Measurements from ENCODE around the gene UBE2F.
A peak's percentile ranks its signal among the peaks of the same experiment; 100 is the strongest.
"Not testable (repeated sequence)": the region's sequence is repeated elsewhere in the genome, so short reads cannot be mapped to it uniquely, and the experiment has no call there.

UBE2F gene

GRCh38 chr2:237980751-237981150 is 13.9 kb downstream of the UBE2F start:
- DNase-seq, result peak; percentile 31

- DNase-seq, result not testable (repeated sequence)
Measured at GRCh38 chr2:237981621-237982020, 14.8 kb downstream of the UBE2F start.

GRCh38 chr2:237982039-237982725 is 15.4 kb downstream of the UBE2F start:
- no peak for DNase-seq

- DNase-seq, result no peak
Measured at GRCh38 chr2:237983922-237984321, 17.1 kb downstream of the UBE2F start.

- DNase-seq, result no peak
Measured at GRCh38 chr2:237987268-237987667, 20.5 kb downstream of the UBE2F start.

GRCh38 chr2:237993701-237994100 is 26.9 kb downstream of the UBE2F start:
- no peak for DNase-seq

GRCh38 chr2:237995036-237995435 is 28.2 kb downstream of the UBE2F start:
- no peak for DNase-seq

GRCh38 chr2:237996021-237996593 is 29.3 kb downstream of the UBE2F start:
- DNase-seq, result peak; percentile 21

GRCh38 chr2:237997521-237997920 is 30.7 kb downstream of the UBE2F start:
- DNase-seq, result no peak

- DNase-seq, result peak; percentile 79
Measured at GRCh38 chr2:237998530-237998929, 31.7 kb downstream of the UBE2F start.

GRCh38 chr2:238003234-238004031 is 36.6 kb downstream of the UBE2F start:
- peak; percentile 22 for DNase-seq

GRCh38 chr2:238004077-238004830 is 37.4 kb downstream of the UBE2F start:
- DNase-seq, result no peak

GRCh38 chr2:238005528-238005927 is 38.7 kb downstream of the UBE2F start:
- no peak for DNase-seq

- DNase-seq, result no peak
Measured at GRCh38 chr2:238006510-238006909, 39.7 kb downstream of the UBE2F start.

- DNase-seq, result no peak
Measured at GRCh38 chr2:238007924-238008323, 41.1 kb downstream of the UBE2F start.

- no peak for DNase-seq
Measured at GRCh38 chr2:238009563-238009962, 42.7 kb downstream of the UBE2F start.

GRCh38 chr2:238010572-238010971 is 43.8 kb downstream of the UBE2F start:
- DNase-seq, result no peak

- DNase-seq, result no peak
Measured at GRCh38 chr2:238013806-238014205, 47.0 kb downstream of the UBE2F start.

GRCh38 chr2:238015705-238016104 is 48.9 kb downstream of the UBE2F start:
- no peak for DNase-seq

- no peak for DNase-seq
Measured at GRCh38 chr2:238016526-238016925, 49.7 kb downstream of the UBE2F start.

GRCh38 chr2:238019962-238020361 is 53.1 kb downstream of the UBE2F start:
- no peak for DNase-seq

- DNase-seq, result no peak
Measured at GRCh38 chr2:238020816-238021215, 54.0 kb downstream of the UBE2F start.

- no peak for DNase-seq
Measured at GRCh38 chr2:238021327-238021726, 54.5 kb downstream of the UBE2F start.

All from activated CD4-positive, alpha-beta T cell treated with anti-CD3 and anti-CD28 coated beads, Interleukin-2, amount 50 U/mL, for 16 hours (primary cell).